Kidney (tissue), 14 donors: ENCODE data around the gene DUSP2. TPM values are rescaled to one million over a fixed set of nuclear protein-coding genes. Genes with fewer than 3 reads are reported as not detected.

Source experiments
- DNase-seq, 5 donors: peaks; one replicate each; pipeline ENCODE4 v3.0.0-alpha.2; 2013 to 2020
- FAIRE-seq: peaks from 2 replicates; lab custom pipeline; 2012; peaks lifted over from hg19 to GRCh38; lab: Jason Lieb, UNC
- H3K27ac ChIP-seq, 2 donors: one replicate each; pipeline ENCODE4 v1.7.0; 2013; ENCODE audit warnings: low read depth in 2 of 2, low read length in 2 of 2, inconsistent platforms in 1 of 2
- H3K27me3 ChIP-seq: one replicate; pipeline ENCODE4 v1.7.1; 2013; ENCODE audit warnings: low read length, inconsistent platforms; ENCODE audit not compliant: control insufficient read depth, insufficient read depth
- H3K36me3 ChIP-seq, 3 donors: one replicate each; pipeline versions ENCODE4 v1.7.0 to v1.7.1; 2013; ENCODE audit warnings: low read length in 3 of 3, control low read depth in 1 of 3, inconsistent platforms in 1 of 3; ENCODE audit not compliant: insufficient read depth in 3 of 3, control insufficient read depth in 2 of 3
- H3K4me1 ChIP-seq, 3 donors: one replicate each; pipeline versions ENCODE4 v1.7.0 to v1.7.1; 2013; ENCODE audit warnings: low read length in 3 of 3, inconsistent platforms in 1 of 3, low read depth in 1 of 3; ENCODE audit not compliant: control insufficient read depth in 2 of 3, insufficient read depth in 2 of 3
- H3K4me3 ChIP-seq, 3 donors: one replicate each; pipeline versions ENCODE4 v1.7.0 to v1.8.1; 2013; ENCODE audit warnings: low read length in 3 of 3, control low read depth in 1 of 3, inconsistent platforms in 1 of 3
- H3K9ac ChIP-seq, 3 donors: one replicate each; pipeline versions ENCODE4 v1.7.0 to v1.7.1; 2013; ENCODE audit warnings: low read length in 3 of 3, control low read depth in 1 of 3, inconsistent platforms in 1 of 3
- H3K9me3 ChIP-seq, 3 donors: one replicate each; pipeline versions ENCODE4 v1.7.0 to v1.7.1; 2013; ENCODE audit warnings: low read length in 3 of 3, control low read depth in 1 of 3, inconsistent platforms in 1 of 3; ENCODE audit not compliant: control insufficient read depth in 2 of 3, insufficient read depth in 1 of 3
- CTCF ChIP-seq: IDR thresholded peaks from 3 replicates; pipeline ENCODE4 v1.5.1; 2012; ENCODE audit warnings: mild to moderate bottlenecking, moderate library complexity, borderline replicate concordance; ENCODE audit not compliant: insufficient read depth; ENCODE audit errors: extremely low read depth
- intact Hi-C: fragments of 100-400 bp; cut with DNase I; formaldehyde crosslinking; loops from one replicate; pipeline ENCODE4 v1.11.1; 2022
- polyA plus RNA-seq: library from polyadenylated mRNA; stranded (reverse); fragments of 350-450 nt; fragmentation: Illumina TruSeq; extraction: RNeasy Lipid Tissue Mini Kit (QIAGEN cat#74804); gene quantifications from one replicate; pipeline ENCODE4 v1.2.3, GENCODE V29; 2014; ENCODE audit warnings: low read depth, low replicate concordance; ENCODE audit not compliant: insufficient read depth
- total RNA-seq: library from RNA; stranded (reverse); fragmentation: NEBNext Ultra II Directional; extraction: Animal tissue kit (Norgen Biotek cat#: 25700); gene quantifications from one replicate; pipeline ENCODE4 v1.2.1, GENCODE V29; 2021
- donor health status: control.
- donor health status: control.
- donor health status: control.
- donor health status: control.
- donor health status: control.
- donor health status: DM: yes; HTN: yes; CAD: no.
- donor health status: Normal renal cell carcinoma (clear cell type).

The DUSP2 gene
- total and polyA plus RNA-seq, 2 donors from 2014 or later = 5.6 to 11.8 TPM

GRCh38 chr2:96174251-96175144, 29.3 kb upstream of the DUSP2 start:
- H3K4me1 ChIP-seq = no peaks in the 10 kb centered on the region
- peak in 4 of 5 donors; percentile 76 to 83 (median 80) for DNase-seq
- H3K27ac ChIP-seq = no peak overlapping the region
- no peaks in the 10 kb centered on the region for H3K9me3 ChIP-seq
- H3K27me3 ChIP-seq = no peaks in the 10 kb centered on the region
- no peaks in the 10 kb centered on the region for H3K36me3 ChIP-seq
- no peak for FAIRE-seq
- intact Hi-C loops = no loop called here
- peak; percentile 90 for TF ChIP-seq CTCF
- no peak overlapping the region for H3K9ac ChIP-seq
- no peak overlapping the region for H3K4me3 ChIP-seq

- H3K9ac ChIP-seq = no peak overlapping the region
- no peak overlapping the region for H3K4me3 ChIP-seq
- no peak for TF ChIP-seq CTCF
- H3K36me3 ChIP-seq = no peaks in the 10 kb centered on the region
- intact Hi-C loops = no loop called here
- no peaks in the 10 kb centered on the region for H3K27me3 ChIP-seq
- FAIRE-seq (no peak), DNase-seq (no peak)
- no peak overlapping the region for H3K27ac ChIP-seq
- no peaks in the 10 kb centered on the region for H3K4me1 ChIP-seq
- H3K9me3 ChIP-seq = no peaks in the 10 kb centered on the region
Measured at GRCh38 chr2:96171831-96172230, 26.6 kb upstream of the DUSP2 start.

- H3K4me1 ChIP-seq = no peaks in the 10 kb centered on the region
- intact Hi-C loops = no loop called here
- DNase-seq (no peak), FAIRE-seq (no peak)
- no peak overlapping the region for H3K4me3 ChIP-seq
- no peak overlapping the region for H3K9ac ChIP-seq
- no peak for TF ChIP-seq CTCF
- H3K36me3 ChIP-seq = no peaks in the 10 kb centered on the region
- no peaks in the 10 kb centered on the region for H3K27me3 ChIP-seq
- no peak overlapping the region for H3K27ac ChIP-seq
- no peaks in the 10 kb centered on the region for H3K9me3 ChIP-seq
Measured at GRCh38 chr2:96170626-96171025, 25.4 kb upstream of the DUSP2 start.
